H1 (cell line): Measurements from ENCODE around the gene ZCRB1. TPM values are rescaled to one million over a fixed set of nuclear protein-coding genes. Genes with fewer than 3 reads are reported as not detected.

Experiments
- CHD7 ChIP-seq: fragments of 300-600 bp; sonication (generic); IDR thresholded peaks from 2 replicates; pipeline ENCODE4 v1.7.1; 2012; ENCODE audit warnings: low read length, moderate library complexity, mild to moderate bottlenecking, inconsistent platforms; ENCODE audit not compliant: insufficient replicate concordance
- CTBP2 ChIP-seq: IDR thresholded peaks from 2 replicates; pipeline ENCODE4 v1.7.0; 2011; ENCODE audit warnings: borderline replicate concordance, mild to moderate bottlenecking, moderate library complexity, mixed read lengths, low read length; ENCODE audit not compliant: insufficient read depth, insufficient read length
- FOSL1 ChIP-seq: IDR thresholded peaks from 2 replicates; pipeline ENCODE4 v1.6.1; 2011; ENCODE audit warnings: mild to moderate bottlenecking, low read depth, low read length, moderate library complexity; ENCODE audit not compliant: insufficient read depth
- POLR2A ChIP-seq, 2 experiments: IDR thresholded peaks; 1 replicate in 1 of 2; 2 replicates in 1 of 2; pipeline ENCODE4 v1.6.1; 2011; ENCODE audit warnings: low read depth in 2 of 2, low read length in 2 of 2, mild to moderate bottlenecking in 2 of 2; ENCODE audit errors: control extremely low read depth in 1 of 2
- POLR2AphosphoS5 ChIP-seq: IDR thresholded peaks from 2 replicates; pipeline ENCODE4 v1.6.1; 2011; ENCODE audit warnings: low read depth, low read length
- RFX5 ChIP-seq: IDR thresholded peaks from 2 replicates; pipeline ENCODE4 v1.6.1; 2011; ENCODE audit warnings: low read depth, low read length, improper control_type of control experiment, borderline replicate concordance
- RNF2 ChIP-seq: fragments of 200-900, 300-1000 bp; sonication (generic); IDR thresholded peaks from 2 replicates; pipeline ENCODE4 v1.7.1; 2016; ENCODE audit warnings: borderline replicate concordance, low read depth, mild to moderate bottlenecking, antibody characterized with exemption, low read length; ENCODE audit not compliant: poor library complexity, severe bottlenecking; ENCODE audit errors: missing control alignments
- SIRT6 ChIP-seq: IDR thresholded peaks from one replicate; pipeline ENCODE4 v1.7.1; 2012; ENCODE audit warnings: low read length, inconsistent platforms
- TCF12 ChIP-seq: IDR thresholded peaks from 2 replicates; pipeline ENCODE4 v1.6.1; 2011; ENCODE audit warnings: low read depth, mild to moderate bottlenecking, low read length
- polyA plus RNA-seq, 7 experiments: library from polyadenylated mRNA; depleted of rRNA in 3 of 7; stranded (reverse) in 5 of 7; unstranded in 2 of 7; fragments of >200 nt in 5 of 7; fragments of 200-250 nt in 2 of 7; gene quantifications; 1 replicate in 5 of 7; 2 replicates in 1 of 7; 4 replicates in 1 of 7; pipeline versions ENCODE4 v1.2.1 to v1.2.3, GENCODE V29; 2011 to 2013; ENCODE audit warnings: missing spikeins in 2 of 7, mixed read lengths in 2 of 7
- total RNA-seq: library from RNA; stranded (reverse); fragmentation: NEBNext Ultra II Directional; extraction: Animal tissue kit (Norgen Biotek cat#: 25700); gene quantifications from 2 replicates; pipeline ENCODE4 v1.2.1, GENCODE V29; 2021
- TF ChIP-seq, protein P1 (sequence below): IDR thresholded peaks from 2 replicates; pipeline ENCODE4 v1.6.1; 2011; ENCODE audit warnings: low read length, improper control_type of control experiment

Gene ZCRB1
- total and polyA plus RNA-seq, 2 of the 8 experiments (the other 6 are each of a cell fraction or from before 2014, with no cell fraction given): 22.0 to 52.5 TPM

GRCh38 chr12:42309996-42310395 is 15.9 kb downstream of the ZCRB1 start (continued):
- no peak for TF ChIP-seq CHD7
- TF ChIP-seq TCF12: no peak
- TF ChIP-seq, protein P1, sequence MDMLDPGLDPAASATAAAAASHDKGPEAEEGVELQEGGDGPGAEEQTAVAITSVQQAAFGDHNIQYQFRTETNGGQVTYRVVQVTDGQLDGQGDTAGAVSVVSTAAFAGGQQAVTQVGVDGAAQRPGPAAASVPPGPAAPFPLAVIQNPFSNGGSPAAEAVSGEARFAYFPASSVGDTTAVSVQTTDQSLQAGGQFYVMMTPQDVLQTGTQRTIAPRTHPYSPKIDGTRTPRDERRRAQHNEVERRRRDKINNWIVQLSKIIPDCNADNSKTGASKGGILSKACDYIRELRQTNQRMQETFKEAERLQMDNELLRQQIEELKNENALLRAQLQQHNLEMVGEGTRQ: no peak
- TF ChIP-seq SIRT6: no peak
- no peak for TF ChIP-seq FOSL1
- TF ChIP-seq POLR2AphosphoS5: no peak
- TF ChIP-seq CTBP2: no peak
- TF ChIP-seq RFX5: no peak
- no peak for TF ChIP-seq RNF2
- TF ChIP-seq POLR2A (IDR thresholded peaks at IDR 0.05; ENCODE audit: control extremely low read depth in 1 of 2, low read depth in 2 of 2, low read length in 2 of 2): no peak
